Bronchial epithelial cell (primary cell): ENCODE results near the gene RHEB. TPM values are rescaled to one million over a fixed set of nuclear protein-coding genes. Genes with fewer than 3 reads are reported as not detected.

Experiments
- DNase-seq: peaks from one replicate; pipeline ENCODE4 v3.0.0-alpha.2; 2010; ENCODE audit warnings: low read depth
- FAIRE-seq: peaks from 2 replicates; lab custom pipeline; 2011; peaks lifted over from hg19 to GRCh38; lab: Jason Lieb, UNC
- H3K27me3 ChIP-seq: 2 replicates; pipeline ENCODE4 v1.5.1; 2011; ENCODE audit warnings: low read length; ENCODE audit not compliant: control insufficient read depth, insufficient read depth
- H3K36me3 ChIP-seq: 2 replicates; pipeline ENCODE4 v1.5.1; 2011; ENCODE audit warnings: low read length; ENCODE audit not compliant: control insufficient read depth, insufficient read depth
- H3K4me3 ChIP-seq: 2 replicates; pipeline ENCODE4 v1.5.1; 2011; ENCODE audit warnings: mild to moderate bottlenecking, low read depth, low read length, control low read depth
- CTCF ChIP-seq: IDR thresholded peaks from 2 replicates; pipeline ENCODE4 v1.5.1; 2011; ENCODE audit warnings: mild to moderate bottlenecking, moderate library complexity, low read length, control low read depth, inconsistent platforms; ENCODE audit not compliant: insufficient read depth, severe bottlenecking
- total RNA-seq: library from RNA; depleted of rRNA; stranded (reverse); fragments of >200 nt; gene quantifications from 2 replicates; pipeline ENCODE4 v1.2.1, GENCODE V29; 2014

The RHEB gene
- total RNA-seq, 1 donor from 2014 or later: 68.7 TPM

GRCh38 chr7:151437866-151438516 is 81.7 kb downstream of the RHEB start:
- Histone ChIP-seq H3K4me3 (no peak overlapping the region), H3K27me3 (peaks cover 7% of the 10 kb centered on the region), H3K36me3 (no peaks in the 10 kb centered on the region)
- no peak for TF ChIP-seq CTCF
- DNase-seq: no peak
- FAIRE-seq: no peak

DNA sequence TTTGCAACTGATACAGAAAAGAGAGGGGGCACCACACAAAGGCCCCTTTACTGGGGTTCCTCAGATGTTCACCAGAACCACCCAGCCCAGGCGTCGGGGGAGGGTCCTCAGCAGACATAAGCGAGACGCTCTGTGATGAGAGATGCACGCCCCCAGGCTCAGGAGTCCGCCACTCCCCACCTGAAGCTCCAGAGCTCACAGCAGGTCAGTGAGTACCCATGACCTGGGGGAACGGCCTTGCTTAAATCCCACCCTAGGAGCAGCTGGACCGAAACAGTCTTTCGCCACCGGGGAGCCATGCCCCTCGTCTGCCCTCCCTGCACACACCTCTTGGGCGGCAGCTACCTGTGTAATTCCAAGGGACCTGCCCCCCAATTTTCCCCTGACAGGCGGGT is 82.5 kb downstream of the RHEB start:
- H3K36me3 ChIP-seq: no peaks in the 10 kb centered on the region
- DNase-seq (no peak), FAIRE-seq (no peak)
- no peak overlapping the region for H3K4me3 ChIP-seq
- peaks cover 7% of the 10 kb centered on the region for H3K27me3 ChIP-seq
- no peak for TF ChIP-seq CTCF

DNA sequence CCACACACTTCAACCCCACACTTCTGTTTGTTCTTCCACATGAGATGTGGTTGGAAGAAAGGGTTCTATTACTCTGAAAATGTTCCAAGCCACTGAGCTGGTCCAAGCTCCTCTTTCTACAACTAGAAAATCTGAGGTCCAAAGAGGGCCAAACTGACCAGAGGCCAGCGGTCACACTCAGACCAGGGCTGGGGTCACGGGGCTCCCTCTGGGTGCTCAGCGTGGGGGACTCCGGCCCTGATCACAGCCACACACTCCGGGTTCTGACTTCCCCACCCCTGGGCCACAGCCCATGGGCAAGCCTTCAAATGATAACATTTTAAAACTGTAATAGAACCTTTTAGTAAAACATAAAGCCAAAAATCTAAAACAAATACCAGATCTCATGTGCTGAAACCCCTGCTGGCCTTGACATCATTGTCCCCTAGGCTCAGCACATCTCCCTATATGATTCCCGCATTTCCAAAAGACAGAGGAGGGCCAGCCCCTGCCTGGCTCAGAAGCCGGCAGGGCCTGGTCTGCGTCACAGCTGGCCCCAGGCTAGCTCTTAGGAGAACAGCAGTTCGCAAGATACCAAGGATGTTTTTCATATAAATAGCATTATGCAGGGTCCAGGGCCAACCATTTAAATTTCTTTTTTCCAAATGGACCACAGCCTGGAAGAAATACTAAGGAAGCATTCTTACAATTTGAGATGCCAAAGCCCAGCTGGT is 83.1 kb downstream of the RHEB start:
- Histone ChIP-seq H3K27me3 (peaks cover 7% of the 10 kb centered on the region), H3K4me3 (no peak overlapping the region), H3K36me3 (no peaks in the 10 kb centered on the region)
- no peak for TF ChIP-seq CTCF
- FAIRE-seq (no peak), DNase-seq (no peak)

- DNase-seq: no peak
- H3K27me3 ChIP-seq: peaks cover 7% of the 10 kb centered on the region
- TF ChIP-seq CTCF: no peak
- FAIRE-seq: no peak
- no peaks in the 10 kb centered on the region for H3K36me3 ChIP-seq
- no peak overlapping the region for H3K4me3 ChIP-seq
These were observed 83.7 kb downstream of the RHEB start for GRCh38 chr7:151435971-151436370.

GRCh38 chr7:151435103-151435916 is 84.4 kb downstream of the RHEB start:
- TF ChIP-seq CTCF: no peak
- DNase-seq: no peak
- Histone ChIP-seq H3K4me3 (no peak overlapping the region), H3K27me3 (peaks cover 7% of the 10 kb centered on the region), H3K36me3 (no peaks in the 10 kb centered on the region)
- no peak for FAIRE-seq
